Chondrocyte (in vitro differentiated cells): Measurements from ENCODE around the gene TBC1D12. TPM values are rescaled to one million over a fixed set of nuclear protein-coding genes. Genes with fewer than 3 reads are reported as not detected.
A peak's percentile ranks its signal among the peaks of the same experiment; 100 is the strongest.

Experiments used
- DNase-seq: peaks from one replicate; pipeline ENCODE4 v3.0.0; 2021; ENCODE audit warnings: mixed read lengths, low spot score
- H3K27ac Mint-ChIP-seq: one replicate; pipeline ENCODE4 v1.8.0; 2021; ENCODE audit warnings: mild to moderate bottlenecking, moderate library complexity, mixed read lengths; ENCODE audit not compliant: unreplicated experiment
- H3K27me3 Mint-ChIP-seq: 2 replicates; pipeline ENCODE4 v1.8.0; 2021; ENCODE audit warnings: low read depth, mixed read lengths
- H3K36me3 Mint-ChIP-seq: 2 replicates; pipeline ENCODE4 v1.8.0; 2021; ENCODE audit warnings: low read depth, mixed read lengths
- H3K4me1 Mint-ChIP-seq: 2 replicates; pipeline ENCODE4 v1.8.0; 2021; ENCODE audit warnings: low read depth, mild to moderate bottlenecking, mixed read lengths
- H3K4me3 Mint-ChIP-seq: one replicate; pipeline ENCODE4 v1.8.0; 2021; ENCODE audit warnings: mild to moderate bottlenecking, moderate library complexity, mixed read lengths; ENCODE audit not compliant: unreplicated experiment
- H3K9me3 Mint-ChIP-seq: 2 replicates; pipeline ENCODE4 v1.8.0; 2021; ENCODE audit warnings: low read depth, mixed read lengths
- total RNA-seq: library from RNA; stranded (reverse); gene quantifications from 3 replicates; pipeline ENCODE4 v1.2.1, GENCODE V29; 2021
- TF ChIP-seq, protein P1 (sequence below): fragments of 200-600 bp; sonication (generic); IDR thresholded peaks from 2 replicates; pipeline ENCODE4 v1.5.0; 2021; ENCODE audit warnings: antibody characterized with exemption, mild to moderate bottlenecking, moderate library complexity

Gene TBC1D12
- total RNA-seq, 1 donor from 2014 or later: 26.3 TPM

DNA sequence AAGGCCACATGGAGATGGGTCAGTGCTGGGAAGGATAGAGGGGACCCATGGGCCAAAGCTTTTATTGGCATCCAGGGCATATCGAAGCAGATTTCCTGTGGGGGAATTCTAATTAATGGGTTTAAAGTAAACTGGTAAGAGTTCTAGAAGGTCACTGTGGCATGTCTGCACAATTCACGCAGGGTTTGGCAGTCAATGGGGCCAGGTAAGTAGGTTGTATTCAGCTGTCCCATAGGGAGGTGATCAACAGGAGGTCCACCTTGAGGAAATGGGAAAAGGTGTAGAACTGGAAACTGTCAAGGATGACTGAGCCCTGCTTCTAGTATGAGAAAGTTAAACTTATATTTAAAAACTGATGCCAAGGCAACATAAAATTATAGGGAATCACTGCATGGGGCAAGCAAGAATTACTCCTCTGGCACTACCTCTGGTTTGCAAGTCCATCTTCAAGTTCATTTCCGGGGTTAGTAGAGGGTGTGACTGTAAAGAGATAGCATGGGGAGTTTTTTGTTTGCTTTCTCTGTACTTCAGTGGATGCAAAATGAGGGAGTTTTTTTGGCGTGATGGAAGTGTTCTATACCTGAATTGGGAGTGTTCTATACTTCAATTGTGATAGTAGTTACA lies 22.5 kb downstream of the TBC1D12 start:
- Mint-ChIP-seq H3K27ac (peak overlapping the region; percentile 73), H3K4me3 (no peak overlapping the region), H3K36me3 (peaks cover 4% of the 10 kb centered on the region), H3K9me3 (peaks cover 18% of the 10 kb centered on the region), H3K4me1 (peaks cover 84% of the 10 kb centered on the region), H3K27me3 (no peaks in the 10 kb centered on the region)
- DNase-seq: no peak
- TF ChIP-seq, protein P1, sequence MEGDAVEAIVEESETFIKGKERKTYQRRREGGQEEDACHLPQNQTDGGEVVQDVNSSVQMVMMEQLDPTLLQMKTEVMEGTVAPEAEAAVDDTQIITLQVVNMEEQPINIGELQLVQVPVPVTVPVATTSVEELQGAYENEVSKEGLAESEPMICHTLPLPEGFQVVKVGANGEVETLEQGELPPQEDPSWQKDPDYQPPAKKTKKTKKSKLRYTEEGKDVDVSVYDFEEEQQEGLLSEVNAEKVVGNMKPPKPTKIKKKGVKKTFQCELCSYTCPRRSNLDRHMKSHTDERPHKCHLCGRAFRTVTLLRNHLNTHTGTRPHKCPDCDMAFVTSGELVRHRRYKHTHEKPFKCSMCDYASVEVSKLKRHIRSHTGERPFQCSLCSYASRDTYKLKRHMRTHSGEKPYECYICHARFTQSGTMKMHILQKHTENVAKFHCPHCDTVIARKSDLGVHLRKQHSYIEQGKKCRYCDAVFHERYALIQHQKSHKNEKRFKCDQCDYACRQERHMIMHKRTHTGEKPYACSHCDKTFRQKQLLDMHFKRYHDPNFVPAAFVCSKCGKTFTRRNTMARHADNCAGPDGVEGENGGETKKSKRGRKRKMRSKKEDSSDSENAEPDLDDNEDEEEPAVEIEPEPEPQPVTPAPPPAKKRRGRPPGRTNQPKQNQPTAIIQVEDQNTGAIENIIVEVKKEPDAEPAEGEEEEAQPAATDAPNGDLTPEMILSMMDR: no peak

DNA sequence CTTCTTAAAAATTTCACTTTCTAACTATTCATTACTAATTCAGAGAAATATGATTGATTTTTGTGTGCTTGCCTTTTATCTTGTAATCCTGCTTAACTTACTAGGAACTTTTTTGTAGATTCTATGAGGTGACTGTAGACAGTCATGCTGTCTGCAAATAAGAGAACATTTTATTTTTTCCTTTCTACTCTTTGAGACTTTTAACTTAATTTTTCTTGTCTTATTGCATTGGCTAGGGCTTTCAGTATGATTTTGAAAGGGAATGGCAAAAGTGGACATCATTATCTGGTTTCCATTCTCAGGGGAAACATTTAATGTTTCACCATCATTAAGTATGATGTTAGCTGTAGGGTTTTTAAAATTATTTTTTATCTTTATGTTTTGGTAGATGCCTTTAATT lies 23.6 kb downstream of the TBC1D12 start:
- peaks cover 18% of the 10 kb centered on the region for H3K9me3 Mint-ChIP-seq
- H3K4me1 Mint-ChIP-seq: peaks cover 85% of the 10 kb centered on the region

DNA sequence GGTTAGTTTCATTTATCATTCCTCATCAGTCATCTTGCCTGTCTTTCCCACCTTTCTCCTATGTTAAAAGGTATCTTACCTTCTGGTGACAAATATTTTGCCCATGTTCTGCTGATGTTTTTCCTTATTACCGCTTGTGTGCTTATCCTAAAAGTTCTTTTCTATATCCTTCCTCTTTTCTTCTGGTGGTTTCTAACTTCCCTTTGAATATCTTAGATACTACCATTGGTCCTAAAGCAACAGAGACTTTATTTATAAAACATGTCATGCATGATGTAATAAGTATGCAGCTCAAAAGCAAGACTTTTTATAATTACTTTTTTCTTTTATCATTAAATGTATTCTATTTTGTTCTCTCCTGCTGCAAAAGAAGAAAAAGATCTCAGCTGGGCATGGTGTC lies 24.8 kb downstream of the TBC1D12 start:
- peaks cover 2% of the 10 kb centered on the region for H3K36me3 Mint-ChIP-seq
- H3K27ac Mint-ChIP-seq: peak overlapping the region; percentile 67
- H3K4me3 Mint-ChIP-seq: no peak overlapping the region
- peaks cover 83% of the 10 kb centered on the region for H3K4me1 Mint-ChIP-seq
- TF ChIP-seq, protein P1: no peak
- DNase-seq: no peak
- H3K9me3 Mint-ChIP-seq: peaks cover 16% of the 10 kb centered on the region
- no peaks in the 10 kb centered on the region for H3K27me3 Mint-ChIP-seq

More for the DNA sequence above, 23.6 kb downstream of the TBC1D12 start:
- Mint-ChIP-seq H3K36me3 (peaks cover 4% of the 10 kb centered on the region), H3K27ac (no peak overlapping the region), H3K27me3 (no peaks in the 10 kb centered on the region), H3K4me3 (no peak overlapping the region)
- DNase-seq: no peak
- TF ChIP-seq, protein P1: no peak

- DNase-seq: no peak
- Mint-ChIP-seq H3K4me3 (peak overlapping the region; percentile 41), H3K9me3 (peaks cover 16% of the 10 kb centered on the region), H3K4me1 (peaks cover 78% of the 10 kb centered on the region), H3K27ac (peak overlapping the region; percentile 91), H3K27me3 (no peaks in the 10 kb centered on the region), H3K36me3 (peaks cover 2% of the 10 kb centered on the region)
- TF ChIP-seq, protein P1: no peak
Observed at GRCh38 chr10:94428766-94429707, 26.7 kb downstream of the TBC1D12 start.

GRCh38 chr10:94430701-94431100 lies 28.4 kb downstream of the TBC1D12 start:
- Mint-ChIP-seq H3K36me3 (peaks cover 2% of the 10 kb centered on the region), H3K27me3 (no peaks in the 10 kb centered on the region), H3K27ac (peak overlapping the region; percentile 32), H3K4me3 (no peak overlapping the region), H3K9me3 (peaks cover 10% of the 10 kb centered on the region), H3K4me1 (peaks cover 78% of the 10 kb centered on the region)
- TF ChIP-seq, protein P1: no peak
- DNase-seq: no peak
